SJSA1 (cell line): ENCODE data around the gene B4GALT5. TPM values are rescaled to one million over a fixed set of nuclear protein-coding genes. Genes with fewer than 3 reads are reported as not detected.
"Not testable (repeated sequence)": the region's sequence is repeated elsewhere in the genome, so short reads cannot be mapped to it uniquely, and the experiment has no call there.

Source experiments
- DNase-seq, 2 experiments: peaks; one replicate each; pipeline ENCODE4 v3.0.0-alpha.2; 2015 to 2020; ENCODE audit warnings: low spot score in 2 of 2, low read depth in 1 of 2
- H3K27ac ChIP-seq: fragments of 250-450 bp; sonication (Bioruptor Pico); 2 replicates; pipeline ENCODE4 v1.5.1; 2020; ENCODE audit warnings: mild to moderate bottlenecking, moderate library complexity
- H3K27me3 ChIP-seq: fragments of 250-450 bp; sonication (Bioruptor Pico); replicated peaks from 2 replicates; pipeline ENCODE4 v1.5.1; 2020; ENCODE audit warnings: mild to moderate bottlenecking, moderate library complexity
- H3K36me3 ChIP-seq: fragments of 250-450 bp; sonication (Bioruptor Pico); 2 replicates; pipeline ENCODE4 v1.5.1; 2020; ENCODE audit warnings: mild to moderate bottlenecking
- H3K4me1 ChIP-seq: fragments of 250-450 bp; sonication (Bioruptor Pico); replicated peaks from 2 replicates; pipeline ENCODE4 v1.6.1; 2021; ENCODE audit warnings: mild to moderate bottlenecking
- H3K4me3 ChIP-seq: fragments of 250-450 bp; sonication (Bioruptor Pico); 2 replicates; pipeline ENCODE4 v1.5.1; 2020; ENCODE audit warnings: mild to moderate bottlenecking
- H3K9me3 ChIP-seq: fragments of 250-450 bp; sonication (Bioruptor Pico); replicated peaks from 2 replicates; pipeline ENCODE4 v1.5.1; 2020; ENCODE audit warnings: mild to moderate bottlenecking
- total RNA-seq: library from RNA; depleted of rRNA; stranded (reverse); fragments of >200 nt; shearing (Covaris generic); gene quantifications from 2 replicates; pipeline ENCODE4 v1.2.3, GENCODE V29; 2014; rRNA removed

The B4GALT5 gene
- 15.5 and 22.0 TPM in 2 replicates for total RNA-seq

DNA sequence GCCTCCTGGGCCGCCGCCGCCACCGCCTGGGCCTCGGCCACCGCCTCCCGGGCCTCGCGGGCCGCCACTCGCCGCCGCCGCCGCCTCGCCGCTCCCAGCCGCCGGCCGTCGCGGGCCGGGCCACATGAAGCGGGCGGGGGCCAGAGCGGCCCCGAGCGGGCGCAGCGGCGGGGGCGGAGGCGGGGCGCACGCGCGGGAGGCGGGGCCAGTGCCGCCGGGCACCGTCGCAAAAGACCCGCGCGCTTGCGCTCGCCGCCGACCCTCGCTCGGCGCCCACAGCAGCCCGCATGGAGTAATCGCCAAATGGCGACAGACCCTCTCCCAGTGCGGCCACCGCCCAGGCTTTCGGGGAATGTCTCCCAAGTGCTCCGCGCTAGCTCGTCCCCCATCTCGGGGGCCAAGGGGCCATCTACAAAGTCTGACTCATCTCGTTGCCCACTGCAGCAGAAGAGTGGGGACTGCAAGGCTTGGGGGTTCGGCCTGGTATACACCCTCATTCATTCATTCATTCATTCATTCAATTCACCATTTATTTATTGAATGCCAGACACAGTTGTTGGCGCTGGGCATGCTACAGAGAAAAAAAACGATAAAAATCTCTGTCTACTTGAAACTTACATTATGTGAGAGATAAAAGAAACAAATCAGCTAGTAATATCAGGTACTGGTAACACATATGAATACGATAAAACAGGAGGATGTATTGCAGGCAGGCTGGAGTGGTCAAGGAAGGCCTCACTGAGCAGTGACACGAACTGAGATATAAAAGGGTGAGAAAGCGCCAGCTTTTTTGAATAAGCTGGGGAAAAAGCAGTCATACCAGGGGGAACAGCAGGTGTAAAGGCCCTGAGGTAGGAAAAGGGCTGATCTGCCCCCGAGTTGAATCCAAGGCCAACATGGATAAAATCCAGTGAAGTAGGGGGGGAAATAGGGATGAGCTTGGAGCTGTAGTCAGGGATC is at the start of gene B4GALT5:
TSS of gene B4GALT5 (minus strand) at position 126 of the 960 bp plus-strand sequence. CDS start 188 bp downstream, outside the sequence.
- H3K9me3 ChIP-seq, result no peaks in the 10 kb centered on the region
- H3K27ac ChIP-seq, result peak within 1 kb of the TSS; percentile 54
- peaks cover 15% of the 10 kb centered on the region for H3K4me1 ChIP-seq
- peak; percentile 62 to 85 for DNase-seq
- H3K36me3 ChIP-seq, result peaks cover 5% of the 10 kb centered on the region
- no peaks in the 10 kb centered on the region for H3K27me3 ChIP-seq
- peak within 1 kb of the TSS; percentile 98 for H3K4me3 ChIP-seq

GRCh38 chr20:49762940-49763766 is 49.5 kb upstream of the B4GALT5 start:
- H3K9me3 ChIP-seq, result no peaks in the 10 kb centered on the region
- H3K27ac ChIP-seq, result no peak overlapping the region
- no peak overlapping the region for H3K4me3 ChIP-seq
- H3K36me3 ChIP-seq, result no peaks in the 10 kb centered on the region
- peaks cover 2% of the 10 kb centered on the region for H3K4me1 ChIP-seq
- no peak for DNase-seq
- H3K27me3 ChIP-seq, result no peaks in the 10 kb centered on the region

- H3K27me3 ChIP-seq, DNase-seq, H3K4me3 ChIP-seq, H3K4me1 ChIP-seq, H3K36me3 ChIP-seq, H3K27ac ChIP-seq, H3K9me3 ChIP-seq: not testable (repeated sequence)
These were observed 48.2 kb upstream of the B4GALT5 start for GRCh38 chr20:49761888-49762287.

- no peaks in the 10 kb centered on the region for H3K9me3 ChIP-seq
- no peaks in the 10 kb centered on the region for H3K36me3 ChIP-seq
- no peak for DNase-seq
- no peaks in the 10 kb centered on the region for H3K4me1 ChIP-seq
- no peak overlapping the region for H3K4me3 ChIP-seq
- no peaks in the 10 kb centered on the region for H3K27me3 ChIP-seq
- no peak overlapping the region for H3K27ac ChIP-seq
These were observed 45.7 kb upstream of the B4GALT5 start for GRCh38 chr20:49759266-49759950.

GRCh38 chr20:49758781-49759180 is 45.1 kb upstream of the B4GALT5 start:
- no peaks in the 10 kb centered on the region for H3K9me3 ChIP-seq
- H3K27ac ChIP-seq, result no peak overlapping the region
- no peaks in the 10 kb centered on the region for H3K27me3 ChIP-seq
- H3K4me1 ChIP-seq, result no peaks in the 10 kb centered on the region
- no peak for DNase-seq
- H3K36me3 ChIP-seq, result no peaks in the 10 kb centered on the region
- no peak overlapping the region for H3K4me3 ChIP-seq

DNA sequence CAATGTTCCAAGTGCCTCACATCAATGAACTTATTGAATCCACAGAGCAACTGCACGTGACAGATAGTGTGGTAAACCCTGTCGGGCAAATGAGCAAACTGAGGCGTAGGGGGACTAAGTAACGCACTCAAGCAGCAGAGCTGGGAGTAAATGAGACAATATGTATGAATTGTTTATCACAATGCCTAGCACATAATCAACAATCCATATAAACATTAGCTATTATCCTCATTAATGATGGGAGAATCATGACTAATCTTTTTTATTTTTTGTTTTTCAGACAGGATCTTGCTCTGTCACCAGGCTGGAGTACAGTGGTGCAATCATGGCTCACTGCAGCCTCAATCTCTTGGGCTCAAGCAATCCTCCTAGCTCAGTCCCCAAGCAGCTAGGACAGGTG is 43.9 kb upstream of the B4GALT5 start:
- no peak overlapping the region for H3K27ac ChIP-seq
- no peaks in the 10 kb centered on the region for H3K36me3 ChIP-seq
- no peak for DNase-seq
- no peaks in the 10 kb centered on the region for H3K27me3 ChIP-seq
- H3K4me3 ChIP-seq, result no peak overlapping the region
- H3K9me3 ChIP-seq, result no peaks in the 10 kb centered on the region
- H3K4me1 ChIP-seq, result no peaks in the 10 kb centered on the region

GRCh38 chr20:49756241-49756640 is 42.6 kb upstream of the B4GALT5 start:
- H3K36me3 ChIP-seq, result no peaks in the 10 kb centered on the region
- no peak for DNase-seq
- no peak overlapping the region for H3K4me3 ChIP-seq
- H3K27me3 ChIP-seq, result no peaks in the 10 kb centered on the region
- no peaks in the 10 kb centered on the region for H3K9me3 ChIP-seq
- no peak overlapping the region for H3K27ac ChIP-seq
- H3K4me1 ChIP-seq, result no peaks in the 10 kb centered on the region

DNA sequence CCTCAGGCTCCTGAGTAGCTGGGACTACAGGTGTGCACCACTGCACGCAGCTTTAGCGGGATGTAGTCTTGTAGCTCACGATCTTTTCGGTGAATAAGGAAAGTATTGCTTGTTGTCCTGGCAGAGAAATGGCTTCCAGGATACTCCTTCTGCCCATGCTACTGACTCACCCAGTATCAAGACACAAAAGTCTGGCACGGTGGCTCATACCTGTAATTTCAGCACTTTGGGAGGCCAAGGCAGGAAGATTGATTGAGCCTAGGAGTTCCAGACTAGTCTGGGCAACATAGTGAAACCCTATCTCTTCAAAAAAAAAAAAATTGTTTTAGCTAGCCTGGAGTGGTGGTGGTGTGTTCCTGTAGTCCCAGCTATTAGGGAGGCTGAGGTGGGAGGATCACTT is 40.9 kb upstream of the B4GALT5 start:
- Histone ChIP-seq H3K36me3 (no peaks in the 10 kb centered on the region), H3K4me3 (no peak overlapping the region), H3K27ac (no peak overlapping the region), H3K9me3 (no peaks in the 10 kb centered on the region), H3K27me3 (no peaks in the 10 kb centered on the region), H3K4me1 (no peaks in the 10 kb centered on the region)
- no peak for DNase-seq

- H3K27me3 ChIP-seq, result no peaks in the 10 kb centered on the region
- no peaks in the 10 kb centered on the region for H3K4me1 ChIP-seq
- no peak for DNase-seq
- H3K9me3 ChIP-seq, result no peaks in the 10 kb centered on the region
- H3K4me3 ChIP-seq, result no peak overlapping the region
- no peak overlapping the region for H3K27ac ChIP-seq
- no peaks in the 10 kb centered on the region for H3K36me3 ChIP-seq
These were observed 39.5 kb upstream of the B4GALT5 start for GRCh38 chr20:49753133-49753532.

DNA sequence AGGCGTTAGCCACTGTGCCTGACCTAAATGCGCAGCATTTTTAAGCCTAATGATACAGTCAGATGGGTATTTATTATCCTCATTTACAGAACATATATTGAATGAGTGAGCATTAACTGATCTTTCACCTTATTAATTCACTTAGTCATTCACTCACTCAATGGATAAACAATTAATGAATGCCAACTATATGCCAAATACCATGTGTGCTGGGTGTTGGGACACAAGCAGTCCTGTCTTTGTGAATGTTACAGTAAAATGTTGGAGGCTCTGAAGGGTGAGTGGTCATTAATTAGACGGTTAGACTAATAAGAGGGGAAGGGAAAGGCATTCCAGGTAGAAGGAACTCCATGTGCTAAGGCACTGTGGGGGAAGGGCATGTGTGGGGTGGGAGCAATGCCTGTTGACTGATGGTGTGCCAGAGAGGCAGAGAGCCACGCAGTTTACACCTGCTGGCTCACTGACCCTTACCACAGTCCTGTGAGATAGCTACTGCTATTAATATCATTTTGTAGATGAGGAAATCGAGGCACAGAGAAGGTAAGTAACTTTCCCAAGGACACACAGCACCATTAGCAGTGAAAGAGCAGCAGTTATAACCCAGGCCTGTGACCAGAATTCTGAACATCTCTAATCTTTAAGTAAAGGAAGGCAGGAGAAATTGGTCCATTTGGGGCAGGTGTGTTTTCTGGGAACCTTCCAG is 38.7 kb upstream of the B4GALT5 start:
- Histone ChIP-seq H3K9me3 (no peaks in the 10 kb centered on the region), H3K27me3 (no peaks in the 10 kb centered on the region), H3K36me3 (no peaks in the 10 kb centered on the region), H3K4me1 (no peaks in the 10 kb centered on the region), H3K4me3 (no peak overlapping the region), H3K27ac (no peak overlapping the region)
- no peak for DNase-seq

DNA sequence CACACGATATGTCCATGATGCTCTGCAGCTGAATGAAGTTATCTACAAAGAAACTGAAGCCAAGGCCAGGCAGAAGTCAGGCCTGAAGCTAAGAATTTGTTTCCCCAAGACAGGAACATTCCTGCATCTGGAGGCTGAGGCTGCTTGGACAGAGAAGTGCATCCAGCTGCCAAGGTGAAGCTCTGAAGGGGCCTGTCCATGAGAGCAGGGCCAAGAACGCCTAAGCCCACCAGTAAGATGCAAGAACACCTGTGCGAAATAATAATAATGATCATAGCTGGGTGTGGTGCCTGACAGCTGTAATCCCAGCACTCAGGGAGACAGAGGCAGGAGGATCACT is 37.7 kb upstream of the B4GALT5 start:
- no peaks in the 10 kb centered on the region for H3K27me3 ChIP-seq
- H3K36me3 ChIP-seq, result no peaks in the 10 kb centered on the region
- H3K9me3 ChIP-seq, result no peaks in the 10 kb centered on the region
- H3K27ac ChIP-seq, result no peak overlapping the region
- H3K4me1 ChIP-seq, result no peaks in the 10 kb centered on the region
- no peak for DNase-seq
- H3K4me3 ChIP-seq, result no peak overlapping the region

- no peak for DNase-seq
- Histone ChIP-seq H3K4me1 (no peaks in the 10 kb centered on the region), H3K27ac (no peak overlapping the region), H3K27me3 (no peaks in the 10 kb centered on the region), H3K9me3 (no peaks in the 10 kb centered on the region), H3K4me3 (no peak overlapping the region), H3K36me3 (no peaks in the 10 kb centered on the region)
These were observed 37.1 kb upstream of the B4GALT5 start for GRCh38 chr20:49750611-49751396.

DNA sequence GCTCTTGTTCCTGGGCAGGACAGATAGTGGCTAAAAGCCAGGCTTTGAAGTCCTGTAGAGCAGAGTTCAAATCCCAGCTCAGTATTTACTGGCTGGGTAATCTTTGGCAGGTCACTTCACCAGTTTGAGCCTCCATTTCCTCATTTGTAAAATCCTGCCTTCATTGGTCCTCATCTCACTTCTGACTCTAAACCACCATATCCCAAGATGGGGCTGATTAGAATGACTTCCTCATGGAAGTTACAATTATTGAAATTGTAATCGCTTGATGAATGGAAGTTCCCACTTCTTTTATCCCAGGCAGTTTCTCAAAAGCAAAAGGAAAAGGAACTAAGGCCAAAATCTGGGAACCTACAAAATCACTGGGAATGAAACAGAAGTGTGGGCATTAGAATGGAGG is 35.9 kb upstream of the B4GALT5 start:
- Histone ChIP-seq H3K27me3 (no peaks in the 10 kb centered on the region), H3K27ac (no peak overlapping the region), H3K4me1 (no peaks in the 10 kb centered on the region), H3K9me3 (no peaks in the 10 kb centered on the region), H3K4me3 (no peak overlapping the region), H3K36me3 (no peaks in the 10 kb centered on the region)
- DNase-seq, result no peak
